Type B pancreatic cell (in vitro differentiated cells): ENCODE measurements around the gene CUL2. TPM values are rescaled to one million over a fixed set of nuclear protein-coding genes. Genes with fewer than 3 reads are reported as not detected.

Experiments used
- DNase-seq: peaks from one replicate; pipeline ENCODE4 v3.0.0; 2021; ENCODE audit warnings: mixed read lengths; ENCODE audit not compliant: unreplicated experiment; ENCODE audit errors: extremely low spot score
- H3K27ac Mint-ChIP-seq: 2 replicates; pipeline ENCODE4 v1.8.0; 2021; ENCODE audit warnings: mild to moderate bottlenecking, mixed read lengths
- H3K27me3 Mint-ChIP-seq: 2 replicates; pipeline ENCODE4 v1.8.0; 2021; ENCODE audit warnings: mixed read lengths
- H3K36me3 Mint-ChIP-seq: 2 replicates; pipeline ENCODE4 v1.8.0; 2021; ENCODE audit warnings: mixed read lengths
- H3K4me1 Mint-ChIP-seq: one replicate; pipeline ENCODE4 v1.8.0; 2021; ENCODE audit warnings: mixed read lengths; ENCODE audit not compliant: unreplicated experiment
- H3K4me3 Mint-ChIP-seq: 2 replicates; pipeline ENCODE4 v1.8.0; 2021; ENCODE audit warnings: mild to moderate bottlenecking, mixed read lengths
- H3K9me3 Mint-ChIP-seq: 2 replicates; pipeline ENCODE4 v1.8.0; 2021; ENCODE audit warnings: mixed read lengths
- total RNA-seq: library from RNA; stranded (reverse); gene quantifications from 2 replicates; pipeline ENCODE4 v1.2.1, GENCODE V29; 2021; ENCODE audit warnings: low replicate concordance
- TF ChIP-seq, protein P1 (sequence below): fragments of 200-600 bp; sonication (generic); conservative IDR thresholded peaks from 2 replicates; pipeline ENCODE4 v1.5.0; 2021; ENCODE audit warnings: antibody characterized with exemption, mild to moderate bottlenecking

The CUL2 gene
- total RNA-seq, 1 donor from 2014 or later, result 36.4 TPM

DNA sequence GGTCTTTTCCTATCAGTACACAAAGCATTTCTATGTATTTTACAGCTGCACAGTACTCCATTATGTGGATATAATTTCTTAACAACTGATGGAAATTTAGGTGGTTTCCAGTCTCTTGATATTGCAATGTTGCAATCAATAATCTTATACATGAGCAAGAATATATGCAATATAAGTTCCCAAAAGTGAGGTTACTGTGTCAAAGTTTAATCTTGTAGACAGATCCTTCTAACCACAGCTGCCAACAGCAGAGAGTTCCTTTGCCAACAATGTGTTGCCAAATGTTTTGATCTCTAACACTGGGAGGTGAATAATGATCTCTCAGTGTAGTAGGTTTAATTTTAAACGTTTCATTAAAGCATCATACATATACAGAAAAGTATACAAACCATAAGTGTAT, 54.5 kb downstream of the CUL2 start:
- DNase-seq, result no peak
- H3K27ac Mint-ChIP-seq, result no peak overlapping the region
- TF ChIP-seq, protein P1, sequence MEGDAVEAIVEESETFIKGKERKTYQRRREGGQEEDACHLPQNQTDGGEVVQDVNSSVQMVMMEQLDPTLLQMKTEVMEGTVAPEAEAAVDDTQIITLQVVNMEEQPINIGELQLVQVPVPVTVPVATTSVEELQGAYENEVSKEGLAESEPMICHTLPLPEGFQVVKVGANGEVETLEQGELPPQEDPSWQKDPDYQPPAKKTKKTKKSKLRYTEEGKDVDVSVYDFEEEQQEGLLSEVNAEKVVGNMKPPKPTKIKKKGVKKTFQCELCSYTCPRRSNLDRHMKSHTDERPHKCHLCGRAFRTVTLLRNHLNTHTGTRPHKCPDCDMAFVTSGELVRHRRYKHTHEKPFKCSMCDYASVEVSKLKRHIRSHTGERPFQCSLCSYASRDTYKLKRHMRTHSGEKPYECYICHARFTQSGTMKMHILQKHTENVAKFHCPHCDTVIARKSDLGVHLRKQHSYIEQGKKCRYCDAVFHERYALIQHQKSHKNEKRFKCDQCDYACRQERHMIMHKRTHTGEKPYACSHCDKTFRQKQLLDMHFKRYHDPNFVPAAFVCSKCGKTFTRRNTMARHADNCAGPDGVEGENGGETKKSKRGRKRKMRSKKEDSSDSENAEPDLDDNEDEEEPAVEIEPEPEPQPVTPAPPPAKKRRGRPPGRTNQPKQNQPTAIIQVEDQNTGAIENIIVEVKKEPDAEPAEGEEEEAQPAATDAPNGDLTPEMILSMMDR, result no peak
- no peak overlapping the region for H3K4me3 Mint-ChIP-seq
- H3K36me3 Mint-ChIP-seq, result peaks cover 22% of the 10 kb centered on the region
- no peaks in the 10 kb centered on the region for H3K4me1 Mint-ChIP-seq
- no peaks in the 10 kb centered on the region for H3K27me3 Mint-ChIP-seq
- H3K9me3 Mint-ChIP-seq, result no peaks in the 10 kb centered on the region

DNA sequence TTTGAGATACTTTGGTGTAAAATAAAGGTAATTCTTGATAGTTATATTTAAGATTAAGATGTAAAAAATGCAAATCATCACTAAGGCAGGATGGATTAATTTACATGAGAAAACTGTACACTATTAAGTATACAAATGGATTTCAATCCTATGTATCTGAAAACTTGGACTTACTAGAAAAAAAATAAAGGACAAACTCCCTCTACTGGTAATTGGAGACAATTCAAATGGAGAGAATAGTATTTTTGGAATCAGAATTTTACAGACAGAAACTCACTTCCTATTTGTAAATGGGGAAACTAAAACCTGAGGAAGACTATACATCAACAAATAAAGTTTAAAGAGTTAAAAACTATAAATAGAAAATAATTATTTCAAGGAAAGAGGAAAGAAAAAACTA, 62.6 kb downstream of the CUL2 start:
- TF ChIP-seq, protein P1, result peak; percentile 77
- Mint-ChIP-seq H3K9me3 (no peaks in the 10 kb centered on the region), H3K36me3 (peaks cover 5% of the 10 kb centered on the region), H3K27me3 (no peaks in the 10 kb centered on the region), H3K27ac (no peak overlapping the region), H3K4me3 (no peak overlapping the region), H3K4me1 (no peaks in the 10 kb centered on the region)
- no peak for DNase-seq

DNA sequence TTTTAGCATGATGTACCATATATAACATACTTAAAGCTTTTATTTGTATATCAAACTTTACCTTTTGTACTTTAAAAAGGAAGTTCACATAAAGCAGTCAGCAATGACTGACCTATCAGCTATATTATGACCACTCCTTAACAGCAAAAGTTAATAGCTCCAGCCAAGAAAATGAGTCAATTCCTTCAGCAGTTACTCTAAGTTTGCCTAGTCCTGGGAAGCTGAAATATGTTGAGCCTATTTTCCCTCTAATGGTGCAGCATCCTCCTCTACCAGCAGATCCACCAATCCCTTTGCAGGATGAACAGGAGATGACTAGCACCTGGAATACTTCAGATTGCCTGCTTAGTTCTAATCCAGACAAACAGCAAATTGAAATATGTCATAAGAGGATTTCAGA, 64.2 kb downstream of the CUL2 start:
- H3K4me1 Mint-ChIP-seq, result no peaks in the 10 kb centered on the region
- TF ChIP-seq, protein P1, result no peak
- DNase-seq, result no peak
- no peak overlapping the region for H3K27ac Mint-ChIP-seq
- no peak overlapping the region for H3K4me3 Mint-ChIP-seq
- H3K36me3 Mint-ChIP-seq, result peaks cover 13% of the 10 kb centered on the region
- no peaks in the 10 kb centered on the region for H3K9me3 Mint-ChIP-seq
- H3K27me3 Mint-ChIP-seq, result no peaks in the 10 kb centered on the region

DNA sequence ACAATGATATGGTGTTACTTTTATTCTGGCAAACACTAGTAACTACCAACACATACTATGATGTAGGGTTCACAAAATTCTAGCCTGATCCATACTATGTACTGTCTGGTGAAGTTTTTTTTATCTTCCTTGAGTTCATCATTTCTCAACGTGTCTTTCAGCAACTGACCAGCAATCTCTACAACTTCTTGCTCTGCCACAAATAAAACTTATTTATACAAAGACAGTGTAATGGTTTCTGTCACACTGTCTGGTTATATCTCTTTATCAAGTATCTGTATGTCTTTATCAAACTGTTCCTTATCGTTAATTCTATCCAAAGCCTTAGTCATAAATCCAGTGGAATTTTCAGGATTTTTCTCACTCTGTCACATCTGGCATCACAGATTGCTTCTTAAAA, 69.7 kb downstream of the CUL2 start:
- TF ChIP-seq, protein P1, result no peak
- Mint-ChIP-seq H3K4me1 (no peaks in the 10 kb centered on the region), H3K27me3 (no peaks in the 10 kb centered on the region), H3K9me3 (no peaks in the 10 kb centered on the region), H3K4me3 (no peak overlapping the region), H3K27ac (no peak overlapping the region), H3K36me3 (peaks cover 15% of the 10 kb centered on the region)
- no peak for DNase-seq

DNA sequence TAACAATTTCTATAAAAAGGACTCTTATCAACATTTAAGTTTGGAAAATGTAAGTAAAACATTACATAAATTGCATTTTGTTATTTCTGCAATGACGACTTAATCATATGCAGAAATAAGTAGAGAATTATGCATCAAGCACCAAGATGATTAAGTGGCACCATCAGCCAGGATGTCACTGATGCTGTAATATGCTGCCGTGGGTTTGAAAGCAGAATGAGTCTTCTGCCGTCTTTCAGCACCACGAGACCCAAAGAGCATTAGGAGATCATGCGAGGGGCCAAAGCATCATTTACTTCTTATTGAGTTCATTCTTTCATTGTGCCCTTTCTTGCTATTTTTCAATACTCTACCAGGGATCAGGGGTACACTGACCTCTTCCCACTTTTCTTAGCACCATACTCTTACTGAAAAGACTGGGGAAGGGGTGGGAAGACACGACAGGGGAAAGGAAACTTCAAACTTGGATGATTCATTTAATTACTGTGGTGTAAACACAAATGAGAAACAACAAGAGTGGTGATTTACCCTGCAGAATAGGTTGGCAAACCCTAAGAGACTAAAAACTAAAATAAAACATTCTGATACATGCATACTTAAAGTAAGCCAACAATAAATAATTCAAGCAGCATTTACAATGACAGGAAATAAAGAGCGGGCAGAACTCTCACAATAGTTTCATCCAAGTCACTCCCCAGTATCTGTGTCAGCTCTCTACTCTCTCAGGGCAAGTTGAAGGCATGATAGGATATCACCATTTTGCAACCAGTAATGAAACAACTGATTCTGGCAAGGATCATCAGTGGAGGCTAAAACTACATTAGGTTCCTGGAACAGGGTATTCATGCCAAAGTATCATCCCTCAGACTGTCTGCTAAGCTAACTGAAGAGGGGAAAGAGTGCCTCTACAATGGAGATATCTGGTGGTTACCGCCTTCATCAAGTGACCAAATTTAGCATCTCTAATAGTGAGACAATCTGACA, 70.8 kb downstream of the CUL2 start:
- H3K36me3 Mint-ChIP-seq, result peaks cover 15% of the 10 kb centered on the region
- H3K27me3 Mint-ChIP-seq, result no peaks in the 10 kb centered on the region
- H3K9me3 Mint-ChIP-seq, result no peaks in the 10 kb centered on the region
- H3K27ac Mint-ChIP-seq, result no peak overlapping the region
- TF ChIP-seq, protein P1, result no peak
- no peak for DNase-seq
- no peaks in the 10 kb centered on the region for H3K4me1 Mint-ChIP-seq
- H3K4me3 Mint-ChIP-seq, result no peak overlapping the region
